A549 (cell line): ENCODE measurements around the gene EXOC4. TPM values are rescaled to one million over a fixed set of nuclear protein-coding genes. Genes with fewer than 3 reads are reported as not detected.
"Not testable (repeated sequence)": the region's sequence is repeated elsewhere in the genome, so short reads cannot be mapped to it uniquely, and the experiment has no call there.

ENCODE experiments used
- ATAC-seq, 2 experiments: fragments of 200-7000 bp in 1 of 2; fragments of >200 bp in 1 of 2; cut with Nextera tagmentation in 1 of 2; cut with Tn5 transposase in 1 of 2; 3 replicates each; pipeline versions ENCODE4 v1.8.0 to v1.9.1; 2018 to 2020; ENCODE audit warnings: mild to moderate bottlenecking in 1 of 2, moderate library complexity in 1 of 2
- CTCF ChIA-PET: fragments of 300-600 bp; sonication (Branson Sonifier 250); formaldehyde crosslinking; extraction: SDS; loops from one replicate; lab custom pipeline; 2021; ENCODE audit warnings: antibody characterized with exemption, inconsistent platforms; lab: Yijun Ruan, JAX
- POLR2A ChIA-PET: fragments of 350-600 bp; formaldehyde crosslinking; extraction: SDS; loops from one replicate; lab custom pipeline; 2021; ENCODE audit warnings: antibody characterized with exemption, inconsistent platforms; lab: Yijun Ruan, JAX
- DNase-seq, 2 experiments: peaks; one replicate each; pipeline versions ENCODE4 v3.0.0 to v3.0.0-alpha.2; 2011 to 2016; ENCODE audit warnings: low read depth in 1 of 2, low spot score in 1 of 2
- FAIRE-seq: peaks from 2 replicates; lab custom pipeline; 2011; peaks lifted over from hg19 to GRCh38; lab: Jason Lieb, UNC
- H3K27ac ChIP-seq, 2 experiments: fragments of >200 bp; sonication (Bioruptor Twin); formaldehyde crosslinking; 3 replicates each; pipeline ENCODE4 v1.5.1; 2016 to 2017
- H3K4me1 ChIP-seq: fragments of >200 bp; sonication (Bioruptor Twin); formaldehyde crosslinking; 3 replicates; pipeline ENCODE4 v1.6.1; 2016
- H3K4me2 ChIP-seq: fragments of >200 bp; sonication (Bioruptor Twin); formaldehyde crosslinking; 3 replicates; pipeline ENCODE4 v1.6.1; 2016
- H3K4me3 ChIP-seq: fragments of >200 bp; sonication (Bioruptor Twin); formaldehyde crosslinking; 3 replicates; pipeline ENCODE4 v1.5.1; 2016
- H3K9me3 ChIP-seq: fragments of >200 bp; sonication (Bioruptor Twin); formaldehyde crosslinking; 3 replicates; pipeline ENCODE4 v1.6.1; 2016
- BCL3 ChIP-seq: fragments of >200 bp; sonication (Bioruptor Twin); formaldehyde crosslinking; IDR thresholded peaks from 3 replicates; pipeline ENCODE4 v1.6.1; 2016
- CBX8 ChIP-seq: fragments of 200-600 bp; sonication (generic); IDR thresholded peaks from 2 replicates; pipeline ENCODE4 v1.6.1; 2016
- CEBPB ChIP-seq, 2 experiments: fragments of >200 bp in 1 of 2; sonication (Bioruptor Twin) in 1 of 2; formaldehyde crosslinking in 1 of 2; IDR thresholded peaks; 2 replicates each; pipeline ENCODE4 v1.6.1; 2012 to 2016
- CHD2 ChIP-seq: fragments of 150-350 bp; IDR thresholded peaks from 2 replicates; pipeline ENCODE4 v1.6.1; 2014; ENCODE audit warnings: low read length; ENCODE audit not compliant: partially characterized antibody
- CTCF ChIP-seq: fragments of >200 bp; sonication (Bioruptor Twin); formaldehyde crosslinking; IDR thresholded peaks from 3 replicates; pipeline ENCODE4 v1.5.1; 2016
- EHMT2 ChIP-seq: fragments of 200-600 bp; sonication (generic); IDR thresholded peaks from 2 replicates; pipeline ENCODE4 v1.6.1; 2016; ENCODE audit warnings: antibody characterized with exemption, low read depth, mild to moderate bottlenecking, moderate library complexity
- FOSL2 ChIP-seq, 2 experiments: fragments of 450-650 bp in 1 of 2; fragments of >200 bp in 1 of 2; sonication (Bioruptor Twin) in 1 of 2; formaldehyde crosslinking; IDR thresholded peaks; 2 replicates each; pipeline versions ENCODE4 v1.5.0 to v1.6.1; 2016 to 2020; ENCODE audit warnings: mild to moderate bottlenecking in 1 of 2, moderate library complexity in 1 of 2
- HOXA7 ChIP-seq: fragments of 250-450 bp; sonication (Bioruptor Pico); IDR thresholded peaks from 2 replicates; pipeline ENCODE4 v1.5.0; 2020; ENCODE audit warnings: mild to moderate bottlenecking, moderate library complexity
- HOXB13 ChIP-seq: fragments of 250-450 bp; sonication (Bioruptor Pico); IDR thresholded peaks from 2 replicates; pipeline ENCODE4 v1.5.0; 2020; ENCODE audit warnings: low read depth, mild to moderate bottlenecking, moderate library complexity
- JUN ChIP-seq, 2 experiments: fragments of >200 bp; sonication (Bioruptor Twin); formaldehyde crosslinking; IDR thresholded peaks; 2 replicates in 1 of 2; 3 replicates in 1 of 2; pipeline ENCODE4 v1.6.1; 2016 to 2017
- POLR2A ChIP-seq: IDR thresholded peaks from 2 replicates; pipeline ENCODE4 v1.6.1; 2012; ENCODE audit warnings: mild to moderate bottlenecking, low read length
- POLR2AphosphoS2 ChIP-seq: conservative IDR thresholded peaks from 2 replicates; pipeline ENCODE4 v1.6.1; 2012; ENCODE audit warnings: low read length, improper control_type of control experiment, inconsistent platforms
- REST ChIP-seq: fragments of 200-600 bp; sonication (generic); IDR thresholded peaks from 2 replicates; pipeline ENCODE4 v1.6.1; 2016; ENCODE audit warnings: antibody characterized with exemption, mild to moderate bottlenecking, moderate library complexity
- RFX5 ChIP-seq: fragments of 450-650 bp; IDR thresholded peaks from 2 replicates; pipeline ENCODE4 v1.7.1; 2014; ENCODE audit warnings: antibody characterized with exemption, mild to moderate bottlenecking, moderate library complexity
- RNF2 ChIP-seq: fragments of 200-600 bp; sonication (generic); IDR thresholded peaks from 2 replicates; pipeline ENCODE4 v1.6.1; 2016; ENCODE audit warnings: low read depth, mild to moderate bottlenecking, antibody characterized with exemption, moderate library complexity, borderline replicate concordance
- SMC3 ChIP-seq: fragments of >200 bp; sonication (Bioruptor Twin); formaldehyde crosslinking; IDR thresholded peaks from 3 replicates; pipeline ENCODE4 v1.6.1; 2018; ENCODE audit warnings: inconsistent platforms
- SREBF2 ChIP-seq: fragments of 450-650 bp; IDR thresholded peaks from 2 replicates; pipeline ENCODE4 v1.6.1; 2014; ENCODE audit warnings: mild to moderate bottlenecking, moderate library complexity
- TFCP2L1 ChIP-seq: fragments of 250-450 bp; sonication (Bioruptor Pico); IDR thresholded peaks from 2 replicates; pipeline ENCODE4 v1.5.0; 2021; ENCODE audit warnings: mild to moderate bottlenecking
- USF2 ChIP-seq: fragments of 450-650 bp; IDR thresholded peaks from 2 replicates; pipeline ENCODE4 v1.6.1; 2014; ENCODE audit warnings: antibody characterized with exemption
- ZSCAN20 ChIP-seq: fragments of 250-450 bp; sonication (Bioruptor Pico); IDR thresholded peaks from 2 replicates; pipeline ENCODE4 v1.8.0; 2022; ENCODE audit warnings: mild to moderate bottlenecking, moderate library complexity
- WGBS: methylation state at CpG from one replicate; pipeline ENCODE4 v1.1.6; 2017; ENCODE audit errors: missing lambda C conversion rate; 5-methylcytosine and 5-hydroxymethylcytosine counted together
- polyA plus RNA-seq, 4 experiments: library from polyadenylated mRNA; depleted of rRNA in 3 of 4; stranded (reverse); fragments of >200 nt; fragmentation: RNase III in 1 of 4; extraction: RNeasy Plus Mini Kit Qiagen cat#74134 plus additional on column Dnase treatment in 1 of 4; gene quantifications; 2 replicates in 3 of 4; 3 replicates in 1 of 4; pipeline ENCODE4 v1.2.3, GENCODE V29; 2011 to 2017

The EXOC4 gene
- polyA plus RNA-seq, 2 of the 4 experiments (the other 2 are of a cell fraction), result 33.4 to 73.1 TPM

- DNase-seq, H3K9me3 ChIP-seq, FAIRE-seq, ATAC-seq, H3K4me3 ChIP-seq, CTCF ChIA-PET, H3K4me1 ChIP-seq, H3K4me2 ChIP-seq, H3K27ac ChIP-seq, POLR2A ChIA-PET: not testable (repeated sequence)
- 38% methylated on average over 10 of the region's 10 CpGs for WGBS
- TF ChIP-seq CBX8 (peak; percentile 92), RNF2 (peak; percentile 93; the same call in 1 of the 2 replicates)
These were observed 42.1 kb upstream of the EXOC4 start for GRCh38 chr7:133210817-133211216.

GRCh38 chr7:133213772-133214171, 39.1 kb upstream of the EXOC4 start:
- POLR2A ChIA-PET, H3K27ac ChIP-seq, H3K4me2 ChIP-seq, H3K4me3 ChIP-seq, ATAC-seq, FAIRE-seq, CTCF ChIA-PET, H3K9me3 ChIP-seq, DNase-seq, H3K4me1 ChIP-seq: not testable (repeated sequence)
- 29% methylated on average over 1 of the region's 3 CpGs for WGBS

GRCh38 chr7:133217773-133218172, 35.1 kb upstream of the EXOC4 start:
- 17% methylated on average over 3 of the region's 3 CpGs for WGBS
- FAIRE-seq, result no peak
- ChIA-PET POLR2A (no interaction called here), CTCF (interaction anchor here (1.2 kb wide), 1 partner anchor 9 kb away, joined by 3 read pairs; no protein-coding TSS in a partner anchor)
- Histone ChIP-seq H3K4me1 (no peaks in the 10 kb centered on the region), H3K27ac (no peak overlapping the region), H3K9me3 (no peaks in the 10 kb centered on the region), H3K4me2 (no peak overlapping the region), H3K4me3 (no peak overlapping the region)
- TF ChIP-seq SMC3, result no peak
- TF ChIP-seq CEBPB (IDR thresholded peaks at IDR 0.05), result no peak
- TF ChIP-seq CHD2, result no peak
- TF ChIP-seq CTCF, result no peak
- TF ChIP-seq HOXA7 (CRISPR knock-in tag), result no peak
- no peak for TF ChIP-seq POLR2AphosphoS2
- no peak for TF ChIP-seq BCL3
- no peak for TF ChIP-seq ZSCAN20 (CRISPR knock-in tag)
- no peak for TF ChIP-seq SREBF2
- no peak for TF ChIP-seq FOSL2 (IDR thresholded peaks at IDR 0.05)
- no peak for TF ChIP-seq FOSL2 (CRISPR knock-in tag; IDR thresholded peaks at IDR 0.05)
- TF ChIP-seq EHMT2, result no peak
- TF ChIP-seq POLR2A, result no peak
- TF ChIP-seq USF2, result no peak
- no peak for TF ChIP-seq RFX5
- TF ChIP-seq REST, result no peak
- TF ChIP-seq JUN (IDR thresholded peaks at IDR 0.05), result no peak
- no peak for TF ChIP-seq TFCP2L1 (CRISPR knock-in tag)
- no peak for TF ChIP-seq HOXB13 (CRISPR knock-in tag)
- no peak for ATAC-seq
- no peak for DNase-seq
